ENCODE results near the gene BAHCC1.
"Not testable (repeated sequence)": the region's sequence is repeated elsewhere in the genome, so short reads cannot be mapped to it uniquely, and the experiment has no call there.

The BAHCC1 gene

GRCh38 chr17:81414756-81415516 is 19.7 kb downstream of the BAHCC1 start:
- DNase-seq = no peak

DNA sequence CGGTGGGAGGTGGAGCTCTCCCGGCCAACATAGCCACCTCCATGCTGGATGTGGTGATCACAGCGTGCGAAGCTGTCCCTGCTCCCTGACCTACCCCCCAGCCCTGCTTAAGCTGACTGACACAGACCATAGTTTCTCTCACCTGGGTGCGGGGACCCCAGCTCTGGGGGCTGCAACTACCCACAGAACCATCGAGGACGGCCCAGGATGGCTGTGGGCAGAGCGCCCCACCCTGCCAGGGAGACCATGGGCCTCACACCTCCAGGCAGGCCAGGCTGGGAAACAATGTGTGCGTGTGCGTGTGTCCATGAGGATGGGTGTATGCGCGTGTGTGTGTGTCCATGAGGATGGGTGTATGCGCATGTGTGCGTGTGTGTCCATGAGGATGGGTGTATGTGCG is 20.4 kb downstream of the BAHCC1 start:
- no peak for DNase-seq

DNA sequence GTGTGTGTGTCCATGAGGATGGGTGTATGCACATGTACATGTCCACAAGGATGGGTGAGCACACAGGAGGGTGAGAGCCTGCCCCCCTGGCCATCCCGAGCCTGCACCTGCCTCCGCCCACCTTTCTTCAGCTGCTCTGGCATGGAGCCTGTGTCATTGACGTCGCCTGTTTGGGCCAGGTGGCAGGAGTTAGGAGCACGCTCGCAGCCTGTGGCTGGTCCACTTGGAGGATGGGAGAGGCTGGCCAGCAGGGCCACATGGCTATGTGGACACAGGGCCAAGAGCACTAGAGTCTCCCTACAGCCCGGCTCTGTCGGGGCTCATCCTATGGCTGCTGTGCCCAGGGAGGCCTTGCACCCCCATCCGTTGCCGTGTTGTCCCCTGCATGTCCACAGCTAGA is 21.4 kb downstream of the BAHCC1 start:
- DNase-seq = no peak

DNA sequence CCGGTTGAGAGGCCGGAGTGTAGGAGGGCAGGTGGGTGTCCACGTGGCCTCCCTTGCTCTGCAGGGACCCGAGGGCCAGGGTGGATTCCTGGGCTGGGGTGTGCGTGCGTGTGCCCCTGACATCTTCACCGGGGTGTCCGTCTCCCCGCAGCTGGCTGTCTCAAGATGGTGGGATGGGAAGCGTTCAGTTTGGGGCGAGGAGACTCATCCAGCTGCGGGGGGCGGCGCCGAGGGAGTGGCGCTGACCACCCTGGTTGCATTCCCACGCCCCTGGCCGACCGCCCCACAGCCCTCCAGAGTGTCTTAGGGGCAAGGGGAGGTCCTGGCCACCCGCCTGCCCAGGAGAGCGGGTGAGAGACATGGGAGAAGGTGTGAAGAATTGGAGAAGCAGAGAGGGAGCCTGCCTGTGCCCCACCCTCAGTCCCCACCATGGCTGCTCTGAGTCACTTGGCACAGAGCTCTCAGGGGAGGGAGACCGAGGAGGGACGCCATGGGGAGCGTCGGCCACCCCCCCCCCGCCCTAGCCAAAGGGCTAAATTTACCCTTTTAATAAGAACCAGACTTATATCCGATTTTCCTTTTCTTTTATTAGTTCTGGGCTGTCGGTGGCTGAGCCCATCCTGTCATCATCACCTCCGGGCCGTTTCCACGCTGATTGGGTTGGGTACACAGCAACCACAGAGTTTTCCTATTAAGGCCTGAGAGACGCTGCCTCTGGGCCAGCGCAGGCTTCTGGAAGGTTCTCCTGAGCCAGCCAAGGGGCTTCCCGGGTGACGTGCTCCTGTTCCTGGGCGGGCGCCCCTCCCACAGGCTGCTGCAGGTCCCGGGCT is 22.0 kb downstream of the BAHCC1 start:
- no peak for DNase-seq

GRCh38 chr17:81417879-81418709 is 22.8 kb downstream of the BAHCC1 start:
- no peak for DNase-seq

DNA sequence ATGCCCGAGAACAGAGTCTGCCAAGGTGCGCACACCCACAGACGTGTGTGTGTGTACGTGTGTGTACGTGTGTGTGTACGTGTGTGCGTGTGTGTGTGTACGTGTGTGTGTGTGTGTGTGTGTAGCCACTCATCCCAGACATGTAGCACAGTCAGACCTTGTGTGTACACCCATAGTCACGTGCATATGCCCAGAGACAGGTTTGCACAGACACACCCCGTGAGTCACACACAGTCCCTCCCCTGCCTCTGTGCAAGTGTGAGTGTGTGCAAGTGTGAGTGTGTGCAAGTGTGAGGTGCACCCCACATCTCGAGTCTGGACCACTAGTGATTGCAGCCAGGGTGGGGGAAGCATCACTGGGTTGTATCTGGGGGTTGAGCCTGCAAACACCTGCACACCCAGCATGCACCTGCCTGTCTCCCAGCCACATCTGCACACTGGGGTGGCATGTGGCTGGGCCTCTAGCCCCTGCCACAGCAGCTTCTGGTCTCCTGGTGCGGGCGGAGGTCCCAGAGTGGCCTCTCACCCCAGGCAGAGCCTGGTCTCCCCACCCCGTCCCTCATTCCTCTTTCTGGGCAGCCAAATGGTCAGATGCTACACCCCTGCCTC is 23.6 kb downstream of the BAHCC1 start:
- DNase-seq = no peak

- no peak for DNase-seq
These were observed 24.1 kb downstream of the BAHCC1 start for GRCh38 chr17:81419319-81419885.

DNA sequence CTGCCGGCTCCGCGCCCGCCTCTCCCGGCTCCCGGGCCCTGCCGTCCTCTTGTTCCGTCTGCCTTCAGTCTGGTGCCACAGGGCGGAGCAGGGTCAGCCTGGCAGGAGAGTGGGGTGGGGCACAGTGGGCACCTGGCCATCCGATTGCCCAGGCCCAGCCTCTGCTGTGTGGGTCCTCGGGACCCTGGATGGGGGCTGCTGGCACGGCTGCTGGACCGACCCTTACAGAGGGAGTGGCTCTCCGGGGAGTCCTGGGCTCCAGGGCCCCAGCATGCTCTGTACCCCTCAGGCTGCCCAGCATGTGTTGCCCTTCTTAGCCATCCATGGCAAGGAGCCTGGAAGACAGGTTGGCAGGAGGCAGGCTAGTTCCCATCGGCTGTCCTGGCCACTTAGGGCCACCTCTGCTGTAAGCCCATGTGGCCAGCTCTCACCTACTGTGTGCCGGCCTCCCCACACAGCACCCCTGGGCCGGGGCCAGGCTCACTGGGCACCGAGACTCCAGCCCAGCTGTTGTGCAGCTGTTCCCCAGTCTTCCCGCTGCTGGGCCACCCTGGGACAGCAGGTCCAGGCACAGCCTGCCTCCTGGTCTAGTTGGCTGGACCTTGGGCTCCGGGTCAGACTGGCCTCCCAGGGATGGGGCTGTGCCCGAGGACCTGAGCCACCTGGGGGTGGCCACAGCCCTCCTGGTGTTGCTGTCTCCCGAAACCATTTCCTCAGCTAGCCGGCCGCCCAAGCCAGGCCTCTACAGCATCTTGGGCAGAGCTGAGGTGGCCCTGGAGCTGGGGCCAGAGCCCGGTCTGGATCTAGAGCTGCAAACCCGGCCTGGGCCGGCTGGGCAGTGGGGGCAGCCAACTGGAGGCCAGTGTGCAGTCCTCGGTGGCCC is 24.9 kb downstream of the BAHCC1 start:
- no peak for DNase-seq

DNA sequence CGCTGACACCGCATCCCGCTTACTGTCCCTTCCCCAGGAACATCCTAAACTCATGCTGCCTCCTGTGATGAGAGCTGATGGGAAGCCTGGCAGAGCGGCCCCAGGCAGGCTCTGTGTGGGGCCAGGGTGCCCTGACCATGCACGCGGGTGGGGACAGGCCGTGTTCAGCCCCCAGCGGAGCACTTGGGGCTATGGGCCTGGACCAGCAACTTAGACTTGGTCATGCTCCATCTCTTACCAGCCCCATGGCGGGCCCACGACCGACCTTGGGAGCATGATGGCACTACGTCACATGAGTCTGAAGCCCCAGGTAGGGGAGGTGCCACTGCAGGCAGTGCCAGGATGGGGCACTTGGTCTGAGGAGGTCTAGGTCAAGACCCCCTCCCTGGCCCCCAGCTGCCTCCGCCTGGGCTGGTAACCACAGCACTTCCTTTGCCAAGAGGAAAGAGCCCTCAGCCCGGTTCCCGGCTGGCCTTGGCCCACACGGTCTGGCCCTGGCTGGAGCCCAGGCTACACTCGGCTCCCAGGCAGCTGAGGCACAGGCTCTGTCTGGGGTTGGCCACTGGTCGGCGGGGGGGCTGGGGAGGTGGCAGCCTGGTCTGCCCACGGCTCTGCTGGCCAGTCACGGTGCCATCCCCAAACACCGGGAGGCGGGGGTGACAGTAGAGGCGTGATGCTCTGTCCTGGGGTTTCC is 25.7 kb downstream of the BAHCC1 start:
- no peak for DNase-seq

DNA sequence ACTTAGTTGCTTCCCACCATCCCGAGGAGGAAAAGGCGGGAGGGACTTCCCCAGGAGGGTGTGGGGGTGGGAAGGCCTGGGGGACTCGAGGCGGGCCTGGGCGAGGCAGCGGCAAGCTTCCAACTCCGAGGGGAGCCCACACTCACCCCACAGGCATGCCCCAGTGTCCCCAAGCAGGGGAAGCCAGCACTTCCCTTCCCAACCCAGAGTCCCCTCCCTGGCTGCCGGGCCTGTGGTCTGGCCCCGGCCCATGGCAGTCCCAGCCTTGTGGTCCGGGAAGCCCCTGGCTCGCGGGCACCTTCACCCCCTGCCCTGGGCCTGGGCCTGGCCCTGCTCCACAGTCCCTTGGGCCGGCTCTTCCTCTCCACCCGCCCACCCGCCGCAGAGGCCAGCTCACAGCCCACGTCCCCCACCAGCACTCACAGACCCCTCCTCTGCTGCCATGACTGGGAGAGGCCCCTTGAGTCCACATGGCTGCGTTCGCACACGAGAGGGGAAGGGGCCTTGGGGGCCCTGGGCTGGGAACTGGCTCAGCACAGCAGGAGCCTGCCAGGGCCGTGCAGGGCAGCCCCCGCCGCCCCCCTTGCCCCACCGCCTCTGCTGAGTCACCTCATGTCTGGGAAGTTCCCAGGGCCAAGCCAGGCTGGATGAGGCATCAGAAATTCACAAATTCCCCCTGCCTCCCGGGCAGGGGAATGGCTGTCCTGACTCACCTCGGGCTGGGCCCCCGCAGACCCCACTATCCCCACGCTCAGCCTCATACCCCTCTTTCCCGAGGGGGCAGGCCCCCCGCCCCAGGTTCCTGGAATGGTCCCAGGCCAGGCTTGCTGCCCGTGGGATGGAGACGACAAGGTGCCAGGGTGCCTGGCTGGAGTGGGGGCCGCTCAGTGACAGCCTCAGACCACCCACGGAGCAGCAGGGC is 27.8 kb downstream of the BAHCC1 start:
- DNase-seq = no peak

- DNase-seq = no peak
These were observed 28.4 kb downstream of the BAHCC1 start for GRCh38 chr17:81423698-81424071.

GRCh38 chr17:81424151-81425017 is 29.1 kb downstream of the BAHCC1 start:
- DNase-seq = no peak

DNA sequence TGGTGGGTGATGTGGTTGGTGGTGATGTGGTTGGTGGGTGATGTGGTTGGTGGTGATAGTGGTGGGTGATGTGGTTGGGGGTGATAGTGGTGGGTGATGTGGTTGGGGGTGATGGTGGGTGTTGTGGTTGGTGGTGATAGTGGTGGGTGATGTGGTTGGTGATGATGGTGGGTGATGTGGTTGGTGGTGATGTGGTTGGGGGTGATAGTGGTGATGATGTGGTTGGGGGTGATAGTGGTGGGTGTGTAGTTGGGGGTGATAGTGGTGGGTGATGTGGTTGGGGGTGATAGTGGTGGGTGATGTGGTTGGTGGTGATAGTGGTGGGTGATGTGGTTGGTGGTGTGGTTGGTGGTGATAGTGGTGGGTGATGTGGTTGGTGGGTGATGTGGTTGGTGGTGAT is 29.8 kb downstream of the BAHCC1 start:
- DNase-seq = not testable (repeated sequence)

- not testable (repeated sequence) for DNase-seq
These were observed 30.6 kb downstream of the BAHCC1 start for GRCh38 chr17:81425716-81426392.

- DNase-seq = no peak
These were observed 31.3 kb downstream of the BAHCC1 start for GRCh38 chr17:81426393-81427172.

- DNase-seq = no peak
These were observed 32.2 kb downstream of the BAHCC1 start for GRCh38 chr17:81427173-81428120.
